Measurements from ENCODE around the gene NPLOC4.

DNA sequence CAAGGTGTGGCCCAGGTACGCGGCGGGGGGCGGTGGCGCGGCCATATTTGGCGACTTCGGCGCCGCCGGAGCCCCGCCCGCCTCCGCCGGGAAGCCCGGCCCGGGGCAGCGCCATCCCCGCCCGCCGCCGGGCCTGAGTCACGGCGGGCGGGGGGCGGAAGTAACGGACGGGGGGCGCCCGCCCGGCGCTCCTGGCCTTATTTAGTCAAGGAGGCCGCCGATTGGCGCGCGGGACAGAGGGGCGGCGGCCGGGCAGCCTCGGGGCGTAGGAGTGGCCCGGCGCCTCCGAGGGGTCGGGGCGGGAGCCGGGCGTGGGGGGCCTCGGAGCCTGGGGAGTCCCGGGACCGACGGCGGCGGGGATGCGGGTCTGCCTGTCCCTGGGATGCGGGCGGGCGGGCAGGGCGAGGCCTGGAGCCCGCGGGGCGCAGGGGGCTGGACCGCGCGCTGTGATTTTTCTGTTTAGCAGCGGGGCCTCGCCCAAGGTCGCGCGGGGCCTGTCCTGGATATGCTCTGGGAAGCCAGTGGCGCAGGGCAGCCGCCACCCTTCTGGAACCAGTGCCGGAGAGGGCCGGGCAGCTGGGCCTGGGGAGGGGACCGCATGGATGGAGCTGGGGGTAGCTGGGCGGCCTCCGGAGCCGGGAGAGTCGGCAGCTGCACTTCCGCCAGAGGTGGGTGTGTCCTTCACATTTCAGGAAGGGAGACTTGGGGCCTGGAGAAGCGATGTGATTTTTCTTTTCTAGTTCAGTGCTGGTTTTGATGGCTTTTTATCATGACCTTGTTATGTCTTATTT, 122.0 kb downstream of the NPLOC4 start:
- no peak for TF ChIP-seq ZNF580 (CRISPR knock-in tag; IDR thresholded peaks at IDR 0.05; ENCODE audit: borderline replicate concordance, low read depth)
- TF ChIP-seq USF2 (IDR thresholded peaks at IDR 0.05; ENCODE audit: low read depth, low read length) = no peak
- TF ChIP-seq USF2 (CRISPR knock-in tag; IDR thresholded peaks at IDR 0.05; ENCODE audit: borderline replicate concordance) = no peak
- no peak for TF ChIP-seq JUND (CRISPR knock-in tag; IDR thresholded peaks at IDR 0.05)
- TF ChIP-seq PAXIP1 (CRISPR knock-in tag; conservative IDR thresholded peaks at IDR 0.05) = 0 out of 2 replicates have a peak, but pooled peaks have one; percentile 13
- no peak for TF ChIP-seq ZNF17 (CRISPR knock-in tag; IDR thresholded peaks at IDR 0.05)
- TF ChIP-seq ZNF224 (CRISPR knock-in tag; IDR thresholded peaks at IDR 0.05) = no peak
- TF ChIP-seq NCOR1 (IDR thresholded peaks at IDR 0.05; ENCODE audit: borderline replicate concordance, low read length) = no peak
- no peak for TF ChIP-seq FLYWCH1 (CRISPR knock-in tag; IDR thresholded peaks at IDR 0.05)
- no peak for TF ChIP-seq ETV6 (CRISPR knock-in tag; conservative IDR thresholded peaks at IDR 0.05)
- TF ChIP-seq ZNF232 (CRISPR knock-in tag; IDR thresholded peaks at IDR 0.05; ENCODE audit: borderline replicate concordance) = no peak
- peak; percentile 69 for TF ChIP-seq HDAC1 (CRISPR knock-in tag; IDR thresholded peaks at IDR 0.05)
- TF ChIP-seq, protein P1, sequence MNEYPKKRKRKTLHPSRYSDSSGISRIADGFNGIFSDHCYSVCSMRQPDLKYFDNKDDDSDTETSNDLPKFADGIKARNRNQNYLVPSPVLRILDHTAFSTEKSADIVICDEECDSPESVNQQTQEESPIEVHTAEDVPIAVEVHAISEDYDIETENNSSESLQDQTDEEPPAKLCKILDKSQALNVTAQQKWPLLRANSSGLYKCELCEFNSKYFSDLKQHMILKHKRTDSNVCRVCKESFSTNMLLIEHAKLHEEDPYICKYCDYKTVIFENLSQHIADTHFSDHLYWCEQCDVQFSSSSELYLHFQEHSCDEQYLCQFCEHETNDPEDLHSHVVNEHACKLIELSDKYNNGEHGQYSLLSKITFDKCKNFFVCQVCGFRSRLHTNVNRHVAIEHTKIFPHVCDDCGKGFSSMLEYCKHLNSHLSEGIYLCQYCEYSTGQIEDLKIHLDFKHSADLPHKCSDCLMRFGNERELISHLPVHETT (CRISPR knock-in tag; conservative IDR thresholded peaks at IDR 0.05) = peak; percentile 99
- TF ChIP-seq RARG (CRISPR knock-in tag; IDR thresholded peaks at IDR 0.05; ENCODE audit: low read depth) = no peak

All from HepG2 (cell line).